ENCODE data around the gene ZSCAN10.

Gene ZSCAN10

DNA sequence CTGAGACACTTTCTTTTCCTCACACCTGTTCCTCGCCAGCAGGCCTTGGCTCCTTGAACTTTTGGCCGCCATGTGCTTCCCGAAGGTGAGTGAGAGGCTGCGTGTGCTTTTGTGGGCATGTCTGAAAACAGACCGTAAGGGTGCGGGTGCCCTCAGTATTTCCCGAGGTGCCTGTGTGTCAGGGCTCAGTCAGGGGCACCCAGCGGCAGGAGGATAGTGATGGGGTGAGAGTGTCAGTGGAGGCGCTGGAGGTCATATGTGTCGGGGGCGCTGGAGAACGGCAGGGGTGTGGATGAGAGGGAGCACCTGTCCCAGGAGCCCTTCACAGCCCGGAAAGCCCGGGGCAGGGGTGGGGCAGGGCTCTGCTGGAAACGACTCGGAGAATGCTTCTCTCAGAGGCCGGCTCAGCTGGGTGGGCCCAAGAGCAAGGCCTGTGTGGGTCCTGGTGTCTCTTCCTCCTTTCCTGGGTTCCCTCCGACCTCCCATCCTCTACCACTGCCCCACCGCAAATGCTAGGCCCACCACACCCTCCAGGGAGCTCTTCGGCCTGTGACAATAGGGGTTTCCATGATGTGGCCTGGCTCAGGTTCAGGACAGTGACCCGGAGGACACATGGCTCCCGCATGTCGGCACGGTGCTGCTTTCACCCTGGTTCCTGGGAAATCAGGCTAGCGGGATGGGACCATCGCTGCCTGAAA lies 33.2 kb downstream of the ZSCAN10 start:
- Histone ChIP-seq H3K9me3 (ENCODE audit: insufficient read depth, low read depth, low read length) (no peaks in the 10 kb centered on the region), H3K4me2 (ENCODE audit: low read depth, low read length, poor library complexity, severe bottlenecking) (peak overlapping the region; percentile 99), H3K4me3 (ENCODE audit: low read length, poor library complexity, severe bottlenecking) (peak overlapping the region; percentile 95), H4K20me1 (ENCODE audit: insufficient read depth, low read length, poor library complexity, severe bottlenecking) (peaks cover 20% of the 10 kb centered on the region), H3K4me1 (ENCODE audit: insufficient read depth, low read length, poor library complexity, severe bottlenecking) (peaks cover 13% of the 10 kb centered on the region), H3K79me2 (ENCODE audit: insufficient read depth, low read length) (peaks cover 45% of the 10 kb centered on the region), H3K27me3 (ENCODE audit: insufficient read depth, low read length, poor library complexity, severe bottlenecking) (no peaks in the 10 kb centered on the region), H3K9ac (ENCODE audit: low read depth, low read length, poor library complexity, severe bottlenecking) (peak overlapping the region; percentile 87), H2AFZ (ENCODE audit: low read length) (0 out of 2 replicates have a peak overlapping the region, but pooled peaks have one; percentile 80), H3K9me2 (replicated peaks; ENCODE audit: low read depth, low read length) (no peaks in the 10 kb centered on the region), H3K36me3 (ENCODE audit: insufficient read depth, low read length) (no peaks in the 10 kb centered on the region), H3F3A (ENCODE audit: low read depth) (no peaks in the 10 kb centered on the region)
- TF ChIP-seq, protein P1, sequence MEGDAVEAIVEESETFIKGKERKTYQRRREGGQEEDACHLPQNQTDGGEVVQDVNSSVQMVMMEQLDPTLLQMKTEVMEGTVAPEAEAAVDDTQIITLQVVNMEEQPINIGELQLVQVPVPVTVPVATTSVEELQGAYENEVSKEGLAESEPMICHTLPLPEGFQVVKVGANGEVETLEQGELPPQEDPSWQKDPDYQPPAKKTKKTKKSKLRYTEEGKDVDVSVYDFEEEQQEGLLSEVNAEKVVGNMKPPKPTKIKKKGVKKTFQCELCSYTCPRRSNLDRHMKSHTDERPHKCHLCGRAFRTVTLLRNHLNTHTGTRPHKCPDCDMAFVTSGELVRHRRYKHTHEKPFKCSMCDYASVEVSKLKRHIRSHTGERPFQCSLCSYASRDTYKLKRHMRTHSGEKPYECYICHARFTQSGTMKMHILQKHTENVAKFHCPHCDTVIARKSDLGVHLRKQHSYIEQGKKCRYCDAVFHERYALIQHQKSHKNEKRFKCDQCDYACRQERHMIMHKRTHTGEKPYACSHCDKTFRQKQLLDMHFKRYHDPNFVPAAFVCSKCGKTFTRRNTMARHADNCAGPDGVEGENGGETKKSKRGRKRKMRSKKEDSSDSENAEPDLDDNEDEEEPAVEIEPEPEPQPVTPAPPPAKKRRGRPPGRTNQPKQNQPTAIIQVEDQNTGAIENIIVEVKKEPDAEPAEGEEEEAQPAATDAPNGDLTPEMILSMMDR (conservative IDR thresholded peaks at IDR 0.05; ENCODE audit: low read length): no peak

DNA sequence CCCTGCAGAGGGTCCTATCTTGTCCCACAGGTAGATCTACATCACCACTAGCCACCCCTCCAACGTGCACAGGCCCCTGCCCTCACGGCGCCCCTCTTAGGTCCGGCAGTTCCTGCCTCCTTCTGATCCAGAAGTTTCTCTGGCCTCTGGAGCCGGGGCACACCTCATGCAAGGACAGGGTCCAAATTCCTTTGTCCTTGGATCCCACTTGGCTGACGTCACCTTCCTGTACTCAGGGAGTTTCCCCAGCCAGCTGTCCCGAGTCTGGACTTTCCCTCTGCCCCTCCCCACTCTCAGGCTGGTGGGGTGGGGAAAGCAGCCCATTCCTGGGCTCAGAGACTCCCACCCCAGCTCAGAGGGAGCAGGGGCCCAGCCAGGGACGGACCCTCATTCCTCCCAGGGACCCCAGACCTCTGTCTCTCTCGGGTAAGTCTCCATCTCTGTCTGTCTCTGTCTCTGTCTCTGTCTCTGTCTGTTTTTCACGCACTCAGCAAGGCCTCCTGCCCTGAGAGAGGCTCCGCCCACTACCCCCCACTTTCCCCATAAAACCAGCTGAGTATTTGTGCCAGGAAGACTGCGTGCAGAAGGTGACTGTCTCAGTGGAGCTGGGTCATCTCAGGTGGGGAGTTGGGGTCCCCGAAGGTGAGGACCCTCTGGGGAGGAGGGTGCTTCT lies 33.9 kb downstream of the ZSCAN10 start, which contains the start of gene IL32:
TSS of gene IL32 (plus strand) at position 572 of the 673 bp plus-strand sequence. CDS start 172 bp downstream, outside the sequence.
- Histone ChIP-seq H3K4me3 (ENCODE audit: low read length, poor library complexity, severe bottlenecking) (peak within 1 kb of the TSS; percentile 95), H3K4me2 (ENCODE audit: low read depth, low read length, poor library complexity, severe bottlenecking) (peak within 1 kb of the TSS; percentile 99), H3K9me3 (ENCODE audit: insufficient read depth, low read depth, low read length) (no peaks in the 10 kb centered on the region), H3K36me3 (ENCODE audit: insufficient read depth, low read length) (no peaks in the 10 kb centered on the region), H3K27me3 (ENCODE audit: insufficient read depth, low read length, poor library complexity, severe bottlenecking) (no peaks in the 10 kb centered on the region), H3K4me1 (ENCODE audit: insufficient read depth, low read length, poor library complexity, severe bottlenecking) (peaks cover 8% of the 10 kb centered on the region), H2AFZ (ENCODE audit: low read length) (peak within 1 kb of the TSS; percentile 80), H3K79me2 (ENCODE audit: insufficient read depth, low read length) (peaks cover 45% of the 10 kb centered on the region), H3K9ac (ENCODE audit: low read depth, low read length, poor library complexity, severe bottlenecking) (peak within 1 kb of the TSS; percentile 87), H4K20me1 (ENCODE audit: insufficient read depth, low read length, poor library complexity, severe bottlenecking) (peaks cover 20% of the 10 kb centered on the region), H3K9me2 (replicated peaks; ENCODE audit: low read depth, low read length) (no peaks in the 10 kb centered on the region), H3F3A (ENCODE audit: low read depth) (no peaks in the 10 kb centered on the region)
- TF ChIP-seq, protein P1 (conservative IDR thresholded peaks at IDR 0.05; ENCODE audit: low read length): no peak
- no peak for TF ChIP-seq EZH2phosphoT487 (IDR thresholded peaks at IDR 0.05; ENCODE audit: borderline replicate concordance)

DNA sequence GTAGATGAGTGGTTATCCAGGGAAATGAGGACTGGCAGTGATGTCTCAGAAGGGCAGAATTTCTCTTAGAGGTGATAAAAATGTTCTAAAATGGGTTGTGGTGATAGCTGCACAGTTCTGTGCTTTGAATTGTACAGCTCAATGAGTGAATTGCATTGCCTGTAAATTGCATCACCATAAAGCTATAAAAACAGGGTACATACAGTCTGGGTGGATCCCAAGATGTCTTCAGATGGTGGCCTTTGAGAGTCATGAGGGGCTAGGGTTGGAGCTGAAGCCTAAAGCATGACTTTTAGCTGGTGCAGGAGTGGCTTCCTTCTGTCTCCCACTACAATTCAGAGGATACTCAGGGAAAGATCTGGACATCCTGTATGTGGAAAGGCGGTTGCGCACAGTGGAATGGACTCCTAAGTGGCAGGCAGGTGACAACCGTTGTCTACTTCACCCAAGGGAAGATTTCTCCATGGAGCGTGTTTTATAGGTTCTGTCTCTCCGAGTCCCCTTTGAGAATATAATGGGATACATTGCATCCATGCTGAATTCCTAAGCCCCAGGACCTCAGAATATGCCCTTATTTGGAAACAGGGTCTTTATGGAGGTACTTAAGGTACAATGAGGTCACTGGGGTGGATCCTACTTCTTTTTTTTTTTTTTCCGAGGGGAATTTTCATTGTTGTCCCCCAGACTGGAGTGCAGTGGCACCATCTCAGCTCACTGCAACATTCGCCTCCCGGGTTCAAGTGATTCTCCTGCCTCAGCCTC lies 35.3 kb downstream of the ZSCAN10 start:
- Histone ChIP-seq H3K79me2 (ENCODE audit: insufficient read depth, low read length) (peaks cover 49% of the 10 kb centered on the region), H3K36me3 (ENCODE audit: insufficient read depth, low read length) (no peaks in the 10 kb centered on the region), H3K9me3 (ENCODE audit: insufficient read depth, low read depth, low read length) (no peaks in the 10 kb centered on the region), H3K9me2 (replicated peaks; ENCODE audit: low read depth, low read length) (no peaks in the 10 kb centered on the region), H3K4me3 (ENCODE audit: low read length, poor library complexity, severe bottlenecking) (no peak overlapping the region), H3K4me1 (ENCODE audit: insufficient read depth, low read length, poor library complexity, severe bottlenecking) (peaks cover 13% of the 10 kb centered on the region), H3K4me2 (ENCODE audit: low read depth, low read length, poor library complexity, severe bottlenecking) (no peak overlapping the region), H3K27me3 (ENCODE audit: insufficient read depth, low read length, poor library complexity, severe bottlenecking) (no peaks in the 10 kb centered on the region), H4K20me1 (ENCODE audit: insufficient read depth, low read length, poor library complexity, severe bottlenecking) (peaks cover 20% of the 10 kb centered on the region), H3K9ac (ENCODE audit: low read depth, low read length, poor library complexity, severe bottlenecking) (no peak overlapping the region), H2AFZ (ENCODE audit: low read length) (no peak overlapping the region), H3F3A (ENCODE audit: low read depth) (no peaks in the 10 kb centered on the region)
- TF ChIP-seq, protein P1 (conservative IDR thresholded peaks at IDR 0.05; ENCODE audit: low read length): no peak
- no peak for TF ChIP-seq EZH2phosphoT487 (IDR thresholded peaks at IDR 0.05; ENCODE audit: borderline replicate concordance)

All from Loucy (cell line).